Esophagus (tissue), 2 donors: ENCODE data around the gene RAET1L. TPM values are rescaled to one million over a fixed set of nuclear protein-coding genes. Genes with fewer than 3 reads are reported as not detected.
A peak's percentile ranks its signal among the peaks of the same experiment; 100 is the strongest.

Source experiments
- H3K27ac ChIP-seq, 2 donors: one replicate each; pipeline ENCODE4 v1.5.1; 2013; ENCODE audit warnings: low read depth in 2 of 2, mild to moderate bottlenecking in 2 of 2, inconsistent platforms in 1 of 2, low read length in 1 of 2, moderate library complexity in 1 of 2
- H3K27me3 ChIP-seq, 2 donors: one replicate each; pipeline ENCODE4 v1.6.1; 2013; ENCODE audit warnings: low read length in 2 of 2, control low read depth in 1 of 2, mild to moderate bottlenecking in 1 of 2; ENCODE audit not compliant: insufficient read depth in 2 of 2, control insufficient read depth in 1 of 2
- H3K36me3 ChIP-seq, 2 donors: one replicate each; pipeline ENCODE4 v1.6.1; 2013; ENCODE audit warnings: low read length in 1 of 2; ENCODE audit not compliant: control insufficient read depth in 2 of 2, insufficient read depth in 2 of 2
- H3K4me1 ChIP-seq, 2 donors: one replicate each; pipeline ENCODE4 v1.6.1; 2013; ENCODE audit warnings: low read length in 1 of 2; ENCODE audit not compliant: control insufficient read depth in 2 of 2, insufficient read depth in 2 of 2
- H3K4me3 ChIP-seq, 2 donors: one replicate each; pipeline ENCODE4 v1.5.1; 2013; ENCODE audit warnings: low read length in 2 of 2, mild to moderate bottlenecking in 2 of 2, low read depth in 1 of 2, moderate library complexity in 1 of 2
- H3K9me3 ChIP-seq, 2 donors: one replicate each; pipeline ENCODE4 v1.6.1; 2013; ENCODE audit warnings: mild to moderate bottlenecking in 2 of 2, low read depth in 1 of 2, low read length in 1 of 2, moderate library complexity in 1 of 2; ENCODE audit not compliant: control insufficient read depth in 2 of 2, insufficient read depth in 1 of 2
- WGBS, 2 donors: extraction: QIAGEN DNeasy Blood & Tissue Kit; methylation state at CpG; one replicate each; pipeline ENCODE4 v1.1.7; 2013; 5-methylcytosine and 5-hydroxymethylcytosine counted together
- polyA plus RNA-seq, 2 donors: library from polyadenylated mRNA; stranded (reverse); fragments of 200-250 nt; gene quantifications; one replicate each; pipeline ENCODE4 v1.2.3, GENCODE V29; 2013
- donor health status: healthy with polysubstance abuse.
- donor health status: Bipolar disorder and iron deficiency.

The RAET1L gene
- polyA plus RNA-seq, 2 donors: 33.9 to 75.3 TPM

GRCh38 chr6:150050846-150051245, 25.5 kb upstream of the RAET1L start:
- H3K27ac ChIP-seq: no peak overlapping the region
- WGBS, 2 donors: 59 to 69% methylated on average over 4 of the region's 4 CpGs
- H3K27me3 ChIP-seq: no peaks in the 10 kb centered on the region
- H3K9me3 ChIP-seq: peaks cover 0 to 1% of the 10 kb centered on the region in 2 donors
- H3K4me3 ChIP-seq: no peak overlapping the region
- H3K36me3 ChIP-seq: no peaks in the 10 kb centered on the region
- no peaks in the 10 kb centered on the region for H3K4me1 ChIP-seq

GRCh38 chr6:150048099-150048498, 22.8 kb upstream of the RAET1L start:
- no peaks in the 10 kb centered on the region for H3K9me3 ChIP-seq
- H3K27ac ChIP-seq: no peak overlapping the region
- no peaks in the 10 kb centered on the region for H3K36me3 ChIP-seq
- 64 to 75% methylated on average over 4 of the region's 4 CpGs for WGBS, 2 donors
- H3K4me1 ChIP-seq: no peaks in the 10 kb centered on the region
- no peaks in the 10 kb centered on the region for H3K27me3 ChIP-seq
- H3K4me3 ChIP-seq: no peak overlapping the region

GRCh38 chr6:150046943-150047342, 21.6 kb upstream of the RAET1L start:
- H3K4me1 ChIP-seq: no peaks in the 10 kb centered on the region
- no peaks in the 10 kb centered on the region for H3K9me3 ChIP-seq
- no peaks in the 10 kb centered on the region for H3K36me3 ChIP-seq
- 93 to 100% methylated on average over 1 of the region's 1 CpG for WGBS, 2 donors
- no peak overlapping the region for H3K4me3 ChIP-seq
- no peak overlapping the region for H3K27ac ChIP-seq
- no peaks in the 10 kb centered on the region for H3K27me3 ChIP-seq

- Histone ChIP-seq H3K4me1 (no peaks in the 10 kb centered on the region), H3K27me3 (no peaks in the 10 kb centered on the region), H3K36me3 (no peaks in the 10 kb centered on the region), H3K9me3 (no peaks in the 10 kb centered on the region), H3K27ac (no peak overlapping the region), H3K4me3 (no peak overlapping the region)
- 88 to 91% methylated on average over 10 of the region's 10 CpGs for WGBS, 2 donors
Observed at GRCh38 chr6:150044621-150045145, 19.4 kb upstream of the RAET1L start.

GRCh38 chr6:150043501-150044412, 18.4 kb upstream of the RAET1L start:
- WGBS, 2 donors: 76 to 79% methylated on average over 19 of the region's 19 CpGs
- H3K27me3 ChIP-seq: no peaks in the 10 kb centered on the region

GRCh38 chr6:150043096-150043495, 17.8 kb upstream of the RAET1L start:
- H3K4me3 ChIP-seq: no peak overlapping the region
- H3K27ac ChIP-seq: no peak overlapping the region

More at GRCh38 chr6:150043501-150044412, 18.4 kb upstream of the RAET1L start:
- Histone ChIP-seq H3K4me1 (no peaks in the 10 kb centered on the region), H3K36me3 (no peaks in the 10 kb centered on the region), H3K27ac (no peak overlapping the region), H3K4me3 (no peak overlapping the region), H3K9me3 (no peaks in the 10 kb centered on the region)

GRCh38 chr6:150038202-150039062, 13.1 kb upstream of the RAET1L start:
- H3K36me3 ChIP-seq: no peaks in the 10 kb centered on the region
- peaks cover 0 to 9% of the 10 kb centered on the region in 2 donors for H3K4me1 ChIP-seq
- 8 to 12% methylated on average over 21 of the region's 21 CpGs for WGBS, 2 donors
- H3K27ac ChIP-seq: no peak overlapping the region
- H3K4me3 ChIP-seq: peak overlapping the region in 1 of 2 donors; percentile 27
- no peaks in the 10 kb centered on the region for H3K9me3 ChIP-seq
- peaks cover 0 to 11% of the 10 kb centered on the region in 2 donors for H3K27me3 ChIP-seq

More at GRCh38 chr6:150043096-150043495, 17.8 kb upstream of the RAET1L start:
- Histone ChIP-seq H3K27me3 (peaks cover 0 to 5% of the 10 kb centered on the region in 2 donors), H3K36me3 (no peaks in the 10 kb centered on the region), H3K4me1 (peaks cover 0 to 4% of the 10 kb centered on the region in 2 donors), H3K9me3 (no peaks in the 10 kb centered on the region)
- 90 to 92% methylated on average over 13 of the region's 13 CpGs for WGBS, 2 donors

GRCh38 chr6:150037526-150038201, 12.3 kb upstream of the RAET1L start:
- peaks cover 0 to 9% of the 10 kb centered on the region in 2 donors for H3K4me1 ChIP-seq
- H3K27ac ChIP-seq: no peak overlapping the region
- H3K36me3 ChIP-seq: no peaks in the 10 kb centered on the region
- WGBS, 2 donors: 5 to 6% methylated on average over 55 of the region's 55 CpGs
- H3K4me3 ChIP-seq: peak overlapping the region; percentile 10 to 27
- peaks cover 0 to 11% of the 10 kb centered on the region in 2 donors for H3K27me3 ChIP-seq
- no peaks in the 10 kb centered on the region for H3K9me3 ChIP-seq

- H3K4me3 ChIP-seq: no peak overlapping the region
- H3K4me1 ChIP-seq: peaks cover 0 to 9% of the 10 kb centered on the region in 2 donors
- no peaks in the 10 kb centered on the region for H3K36me3 ChIP-seq
- WGBS, 2 donors: 72 to 73% methylated on average over 5 of the region's 5 CpGs
- no peak overlapping the region for H3K27ac ChIP-seq
- H3K9me3 ChIP-seq: no peaks in the 10 kb centered on the region
- H3K27me3 ChIP-seq: peaks cover 0 to 11% of the 10 kb centered on the region in 2 donors
Observed at GRCh38 chr6:150036081-150036480, 10.7 kb upstream of the RAET1L start.
